SK-MEL-5 (cell line): ENCODE results near the gene FGF1. TPM values are rescaled to one million over a fixed set of nuclear protein-coding genes. Genes with fewer than 3 reads are reported as not detected.

Experiments
- DNase-seq: peaks from one replicate; pipeline ENCODE4 v3.0.0-alpha.2; 2016; ENCODE audit warnings: low read depth, low spot score
- in situ Hi-C: cut with HindIII; loops from 2 replicates; pipeline ENCODE4 v1.10.0; 2016; ENCODE audit warnings: low sequenced_read_pairs, high pct_unique_total_duplicates, low pct_unique_long_range_greater_than_20kb
- total RNA-seq: library from RNA; depleted of rRNA; stranded (reverse); fragments of >200 nt; shearing (Covaris generic); gene quantifications from 2 replicates; pipeline ENCODE4 v1.2.3, GENCODE V29; 2014

The FGF1 gene
- total RNA-seq, 1 experiment from 2014 or later, result not detected

DNA sequence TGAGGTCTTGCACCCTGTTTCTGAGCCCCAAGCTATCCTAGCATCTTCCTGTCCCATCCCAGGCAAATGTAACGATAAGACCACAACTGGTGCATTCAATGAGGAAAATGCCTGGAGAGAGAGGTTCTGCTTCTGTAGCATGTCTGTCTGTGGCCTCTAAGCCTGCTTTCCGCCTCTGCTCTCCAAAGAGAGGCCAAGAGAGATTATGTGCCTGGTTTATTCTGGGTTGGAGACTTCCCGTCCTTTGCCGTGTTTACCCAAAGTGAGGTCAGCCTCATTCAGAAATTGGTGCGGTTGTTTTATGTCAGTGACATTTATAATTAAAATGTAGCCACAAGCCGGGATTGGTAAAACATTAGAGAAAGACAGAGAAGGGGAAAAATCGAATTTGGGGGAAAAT, 77.8 kb downstream of the FGF1 start:
- in situ Hi-C loops, result no loop called here

DNA sequence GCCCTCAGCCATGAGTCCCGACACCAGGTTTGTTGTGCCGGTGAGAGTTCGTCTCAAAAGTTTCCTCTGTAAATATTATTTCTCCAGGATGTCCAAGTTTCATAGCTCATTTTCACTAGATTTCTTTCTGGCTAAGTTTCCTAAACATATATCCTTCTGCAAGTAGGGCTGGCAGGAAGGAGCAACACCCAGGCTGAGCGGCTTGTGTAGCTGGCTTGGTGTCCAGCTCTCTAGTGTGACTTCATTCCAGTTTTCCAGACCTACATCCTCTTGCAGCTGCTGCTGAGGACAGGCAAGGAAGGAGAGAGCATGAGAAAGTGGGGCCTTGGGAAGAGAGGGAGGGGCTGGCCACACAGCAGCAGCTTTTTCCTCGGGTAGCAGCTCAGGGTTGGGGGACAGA, 80.3 kb downstream of the FGF1 start:
- DNase-seq, result no peak
- in situ Hi-C loops, result no loop called here

More for the DNA sequence above, 77.8 kb downstream of the FGF1 start:
- no peak for DNase-seq

DNA sequence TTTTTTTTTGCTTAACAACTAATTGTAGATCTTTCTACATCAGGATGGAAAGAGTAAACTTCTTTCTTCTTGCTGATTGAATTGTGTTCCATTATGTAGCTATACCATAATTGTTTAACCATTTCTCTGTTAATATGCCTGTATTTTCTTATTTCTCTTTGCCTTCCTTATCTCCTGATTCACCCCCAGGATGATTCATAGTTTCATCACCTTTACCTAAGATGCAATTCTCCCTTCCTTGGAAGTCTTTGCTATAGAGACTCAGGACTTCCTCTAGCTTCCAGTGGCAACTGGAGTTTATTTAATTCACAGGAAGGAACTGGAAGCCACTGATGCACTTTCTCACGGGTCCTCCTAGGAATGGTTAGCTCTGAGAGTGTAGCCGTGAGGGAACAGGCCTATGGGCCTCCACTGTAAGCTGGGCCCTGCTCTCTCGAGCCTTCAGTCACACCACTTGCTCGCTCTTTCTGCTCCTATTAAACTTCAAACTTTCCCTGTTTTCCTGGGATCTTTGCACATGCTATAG, 83.1 kb downstream of the FGF1 start:
- DNase-seq, result no peak
- in situ Hi-C loops, result no loop called here

GRCh38 chr5:142601432-142601831, 84.5 kb downstream of the FGF1 start:
- in situ Hi-C loops, result no loop called here
- DNase-seq, result no peak

DNA sequence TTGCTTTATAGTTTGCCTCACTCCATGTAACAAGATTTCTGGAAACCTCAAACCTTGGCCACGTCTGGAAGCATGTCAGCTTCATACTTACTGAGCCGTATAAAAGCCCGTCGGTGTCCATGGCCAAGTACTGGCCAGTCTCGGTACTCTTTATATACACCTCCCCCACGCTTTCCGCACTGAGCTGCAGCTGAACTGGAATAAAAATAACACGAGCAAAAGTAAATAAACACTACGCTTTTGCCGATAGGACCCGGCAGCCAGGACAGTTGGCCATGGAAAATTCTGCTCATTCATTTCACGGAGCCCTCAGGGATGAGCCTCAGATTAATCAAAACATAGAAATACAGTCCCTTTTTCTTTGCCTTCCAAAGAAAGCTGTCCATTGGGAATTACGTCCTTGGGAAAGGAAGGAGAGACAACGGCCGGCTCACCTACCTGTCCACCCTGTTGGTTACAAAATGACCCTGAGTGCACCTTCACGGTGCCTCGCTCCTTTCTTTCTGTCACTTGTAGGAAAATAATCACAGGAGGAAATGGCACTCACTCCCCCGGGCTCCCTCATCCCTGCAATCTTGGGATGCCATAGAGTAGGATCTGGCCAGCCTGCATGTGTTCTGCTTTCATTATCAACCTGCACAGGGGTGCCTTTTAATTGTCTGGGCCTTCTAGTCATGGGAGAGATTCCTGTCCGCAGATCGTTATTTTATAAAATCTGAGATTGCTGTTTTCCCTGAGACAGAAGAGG, 85.1 kb downstream of the FGF1 start:
- DNase-seq, result no peak
- in situ Hi-C loops, result no loop called here

DNA sequence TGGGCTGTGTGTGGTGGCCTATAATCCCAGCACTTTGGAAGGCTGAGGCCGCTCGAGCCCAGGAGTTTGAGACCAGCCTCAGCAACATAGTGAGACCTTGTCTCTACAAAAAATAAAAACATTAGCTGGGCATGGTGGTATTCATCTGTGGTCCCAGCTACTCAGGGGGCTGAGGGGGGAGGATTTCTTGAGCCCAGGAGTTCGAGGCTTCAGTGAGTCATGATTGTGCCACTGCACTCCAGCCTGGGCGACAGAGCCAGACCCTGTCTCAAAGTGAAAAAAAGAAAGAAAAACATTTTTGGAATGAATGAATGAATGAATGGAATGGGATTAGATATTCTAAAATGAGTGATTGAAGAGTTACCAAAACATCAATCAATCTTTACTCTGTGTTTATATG, 85.8 kb downstream of the FGF1 start:
- DNase-seq, result no peak
- in situ Hi-C loops, result no loop called here

GRCh38 chr5:142598338-142598700, 87.6 kb downstream of the FGF1 start:
- DNase-seq, result no peak
- in situ Hi-C loops, result no loop called here

DNA sequence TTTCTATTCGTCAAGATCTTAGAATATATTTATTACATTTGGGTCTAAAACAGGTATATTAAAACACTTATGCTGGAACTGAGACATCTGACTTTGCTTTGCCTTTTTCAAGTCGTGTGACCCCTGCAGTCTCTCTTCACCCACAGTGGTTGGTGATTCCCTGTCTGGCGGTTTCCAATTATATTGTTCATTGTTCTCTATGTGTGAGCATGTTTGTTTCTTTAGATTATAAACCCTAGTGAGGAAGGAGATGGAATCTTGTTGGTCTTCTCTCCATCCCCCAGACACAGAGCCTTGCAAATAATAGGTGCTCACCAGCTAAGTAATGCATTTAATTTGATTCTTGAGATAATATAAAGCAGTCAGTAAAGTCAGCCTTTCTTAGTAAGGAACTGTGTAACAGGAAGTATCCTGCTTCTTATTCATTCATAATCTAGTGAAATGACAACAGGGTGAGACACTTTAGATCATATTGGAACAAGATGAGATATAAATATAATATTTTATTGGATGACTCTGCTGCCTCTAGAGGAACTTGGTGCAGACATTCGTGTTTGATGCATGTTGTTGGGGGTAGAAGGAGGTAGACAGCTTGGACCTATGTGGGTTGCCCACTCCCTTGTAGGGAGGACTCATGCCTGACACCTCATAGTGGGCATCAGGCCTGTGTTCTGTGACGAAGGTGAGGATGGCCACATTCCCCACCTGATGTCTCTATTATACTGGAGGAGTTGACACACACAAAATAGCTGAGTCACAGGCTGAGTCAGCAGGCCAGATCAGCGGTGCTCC, 88.1 kb downstream of the FGF1 start:
- peak; percentile 80 for DNase-seq
- in situ Hi-C loops, result no loop called here

GRCh38 chr5:142597025-142597424, 88.9 kb downstream of the FGF1 start:
- no peak for DNase-seq
- in situ Hi-C loops, result no loop called here

- in situ Hi-C loops, result no loop called here
- no peak for DNase-seq
Measured at GRCh38 chr5:142592365-142592764, 93.5 kb downstream of the FGF1 start.

DNA sequence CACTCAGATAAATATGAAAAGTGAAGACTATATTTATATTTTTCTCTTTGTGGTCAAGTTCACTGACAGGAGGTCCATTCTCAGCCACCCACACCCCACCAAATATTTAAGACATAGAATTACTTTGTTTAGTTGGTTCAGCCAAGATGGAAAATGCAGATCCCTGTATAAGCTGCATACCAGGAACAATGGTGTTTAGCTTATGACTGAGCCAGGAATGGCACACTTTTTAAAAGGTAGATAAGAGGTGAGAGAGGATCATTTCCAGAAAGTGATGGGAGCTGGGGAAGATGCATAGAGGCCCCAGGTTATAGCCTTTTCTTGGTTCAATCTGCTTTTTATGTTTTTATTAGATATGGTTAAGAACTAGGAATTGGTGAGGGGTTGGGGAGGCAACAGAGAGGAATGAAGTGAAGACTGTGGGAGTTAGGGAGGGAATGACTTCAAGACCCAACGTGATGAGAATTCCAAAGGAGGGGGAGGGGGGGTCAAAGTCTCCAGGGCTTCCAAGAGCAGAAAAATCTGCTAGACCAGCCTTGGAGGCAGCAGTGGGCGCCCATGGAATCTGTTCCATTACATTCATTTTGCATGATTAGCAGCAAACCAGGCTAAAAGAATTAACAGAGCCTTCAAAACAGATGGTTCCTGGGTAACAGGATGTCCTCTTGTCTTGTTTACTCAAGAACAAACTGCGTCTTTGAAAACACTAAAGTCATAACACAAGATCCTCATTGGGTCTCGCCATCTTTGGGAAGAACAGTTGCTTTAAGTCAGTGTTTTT, 95.2 kb downstream of the FGF1 start:
- DNase-seq, result no peak

DNA sequence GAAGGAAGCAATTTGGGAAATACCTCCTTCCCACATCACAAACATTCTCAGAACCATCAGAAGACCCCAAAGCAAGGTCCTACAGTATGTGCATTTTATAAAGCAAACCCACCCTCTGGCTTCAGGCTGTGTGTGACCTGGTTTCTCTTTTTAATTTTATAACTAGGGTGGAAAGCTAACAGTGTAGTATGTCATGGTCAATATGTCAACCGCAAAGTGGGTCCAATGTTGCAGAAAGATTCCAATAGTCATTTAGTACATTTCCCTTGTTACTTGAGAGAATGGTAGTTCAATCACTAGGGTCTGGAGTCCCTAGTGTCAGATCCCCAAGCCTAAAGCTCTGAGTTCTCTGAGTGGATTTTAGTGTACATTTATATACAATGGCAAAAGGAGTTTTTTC, 96.2 kb downstream of the FGF1 start:
- DNase-seq, result no peak
- in situ Hi-C loops, result no loop called here

More for the DNA sequence above, 95.2 kb downstream of the FGF1 start:
- in situ Hi-C loops, result no loop called here

DNA sequence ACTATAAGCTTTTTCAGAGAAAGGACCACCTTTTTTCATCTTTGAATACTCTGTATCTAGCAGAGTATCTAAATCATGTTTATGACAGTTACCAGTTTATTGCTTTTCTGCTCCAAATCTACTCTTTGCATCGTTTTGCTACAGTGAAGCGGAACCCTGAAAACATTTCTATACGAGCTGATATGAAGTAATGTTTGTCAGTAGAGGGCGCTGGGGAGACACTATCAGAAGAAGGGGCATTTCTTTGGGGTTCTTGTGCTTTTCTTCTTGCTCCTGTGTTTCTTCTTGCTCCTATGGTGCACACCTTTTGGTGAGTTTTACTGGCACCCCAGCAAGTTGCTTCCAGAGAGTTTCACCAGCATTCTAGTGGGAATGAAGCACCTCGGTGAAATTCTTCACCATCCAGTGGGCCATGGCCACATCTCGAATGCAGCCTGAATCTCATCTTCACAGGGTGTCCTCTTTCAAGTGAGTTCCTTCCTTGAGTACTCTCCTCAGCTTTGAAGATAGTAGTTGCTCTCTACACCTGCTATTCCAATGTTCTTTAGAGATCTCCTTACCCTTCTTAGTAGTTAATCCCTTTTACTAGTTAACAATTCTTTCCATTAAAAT, 98.4 kb downstream of the FGF1 start:
- DNase-seq, result peak; percentile 66
- in situ Hi-C loops, result no loop called here

- DNase-seq, result no peak
- in situ Hi-C loops, result no loop called here
Measured at GRCh38 chr5:142586552-142586951, 99.3 kb downstream of the FGF1 start.

- DNase-seq, result no peak
- in situ Hi-C loops, result no loop called here
Measured at GRCh38 chr5:142585451-142585850, 100.4 kb downstream of the FGF1 start.

DNA sequence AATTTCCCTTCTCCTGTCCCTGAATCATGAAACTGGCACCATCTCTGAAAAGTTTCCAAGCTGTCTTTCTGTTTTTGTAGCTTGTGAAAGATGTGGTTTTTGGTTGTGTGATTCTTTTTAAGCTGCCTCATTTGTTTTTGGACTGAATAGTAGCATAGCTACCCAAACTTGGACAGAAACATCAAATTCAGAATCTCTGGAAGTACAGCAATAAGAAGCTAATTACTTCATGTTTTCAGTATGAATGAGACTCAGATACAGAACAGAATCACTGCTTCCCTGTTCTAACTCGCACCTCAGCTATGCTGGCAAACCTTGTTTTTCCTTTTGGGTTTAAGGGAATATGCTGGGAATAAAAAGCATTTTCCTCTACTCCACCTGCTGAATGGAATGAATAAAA, 101.0 kb downstream of the FGF1 start:
- in situ Hi-C loops, result no loop called here
- DNase-seq, result no peak

DNA sequence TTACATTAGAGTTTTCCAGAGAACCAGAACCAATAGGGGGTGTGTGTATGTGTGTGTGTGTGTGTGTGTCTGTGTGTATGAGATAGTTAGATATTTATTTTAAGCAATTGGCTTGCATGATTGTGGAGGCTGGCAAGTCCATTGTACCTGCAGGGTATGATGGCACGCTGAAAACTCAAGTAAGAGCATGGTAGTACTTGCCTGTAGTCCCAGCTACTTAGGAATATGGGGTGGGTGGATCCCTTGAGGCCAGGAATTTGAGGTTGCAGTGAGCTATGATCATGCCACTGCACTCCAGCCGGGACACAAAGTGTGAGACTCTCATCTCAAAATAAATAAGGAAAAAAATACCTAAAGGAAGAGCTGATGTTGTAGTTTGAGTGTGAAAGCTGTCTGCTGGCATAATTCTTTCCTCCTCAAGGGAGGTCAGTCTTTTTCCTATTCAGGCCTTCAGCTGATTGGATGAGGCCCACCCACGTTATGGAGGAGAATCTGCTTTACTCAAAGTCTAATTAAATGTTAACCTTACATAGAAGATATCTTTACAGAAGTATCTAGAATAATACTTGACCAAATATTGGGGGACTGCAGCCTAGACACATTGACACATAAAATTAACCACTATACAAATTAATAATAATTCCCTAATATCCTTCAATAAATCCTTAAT, 107.6 kb downstream of the FGF1 start:
- in situ Hi-C loops, result no loop called here
- no peak for DNase-seq
